Measurements from ENCODE around the gene ARHGEF38.

Gene ARHGEF38

DNA sequence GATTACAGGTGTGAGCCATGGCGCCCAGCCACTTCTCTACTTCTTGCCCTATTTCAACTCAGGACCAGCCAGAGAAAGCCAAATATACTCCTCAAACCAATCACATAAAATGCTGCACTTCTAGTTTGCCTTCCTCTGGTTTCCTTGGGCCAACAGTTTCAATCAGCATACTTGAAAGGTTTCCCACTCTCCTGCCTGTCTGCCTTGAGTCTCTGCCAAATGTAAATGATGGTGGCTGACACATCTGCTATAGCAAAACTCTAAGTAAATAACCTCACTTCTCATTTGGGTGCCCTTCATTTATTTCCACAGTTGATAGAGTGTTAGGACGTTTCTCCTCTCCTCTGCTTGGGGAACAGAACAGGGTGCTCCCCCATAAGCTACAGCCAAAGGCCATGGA, 42.2 kb upstream of the ARHGEF38 start:
- TF ChIP-seq, protein P1, sequence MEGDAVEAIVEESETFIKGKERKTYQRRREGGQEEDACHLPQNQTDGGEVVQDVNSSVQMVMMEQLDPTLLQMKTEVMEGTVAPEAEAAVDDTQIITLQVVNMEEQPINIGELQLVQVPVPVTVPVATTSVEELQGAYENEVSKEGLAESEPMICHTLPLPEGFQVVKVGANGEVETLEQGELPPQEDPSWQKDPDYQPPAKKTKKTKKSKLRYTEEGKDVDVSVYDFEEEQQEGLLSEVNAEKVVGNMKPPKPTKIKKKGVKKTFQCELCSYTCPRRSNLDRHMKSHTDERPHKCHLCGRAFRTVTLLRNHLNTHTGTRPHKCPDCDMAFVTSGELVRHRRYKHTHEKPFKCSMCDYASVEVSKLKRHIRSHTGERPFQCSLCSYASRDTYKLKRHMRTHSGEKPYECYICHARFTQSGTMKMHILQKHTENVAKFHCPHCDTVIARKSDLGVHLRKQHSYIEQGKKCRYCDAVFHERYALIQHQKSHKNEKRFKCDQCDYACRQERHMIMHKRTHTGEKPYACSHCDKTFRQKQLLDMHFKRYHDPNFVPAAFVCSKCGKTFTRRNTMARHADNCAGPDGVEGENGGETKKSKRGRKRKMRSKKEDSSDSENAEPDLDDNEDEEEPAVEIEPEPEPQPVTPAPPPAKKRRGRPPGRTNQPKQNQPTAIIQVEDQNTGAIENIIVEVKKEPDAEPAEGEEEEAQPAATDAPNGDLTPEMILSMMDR (IDR thresholded peaks at IDR 0.05; ENCODE audit: control extremely low read depth, extremely low read depth, low read depth, missing control alignments) = no peak
- no peak for DNase-seq (ENCODE audit: extremely low spot score)
- ChIA-PET POLR2A (no interaction called here), CTCF (interaction anchor here (1.4 to 1.5 kb wide), 2 partner anchors 11 to 156 kb away, joined by 4 to 9 read pairs; no protein-coding TSS in a partner anchor)

DNA sequence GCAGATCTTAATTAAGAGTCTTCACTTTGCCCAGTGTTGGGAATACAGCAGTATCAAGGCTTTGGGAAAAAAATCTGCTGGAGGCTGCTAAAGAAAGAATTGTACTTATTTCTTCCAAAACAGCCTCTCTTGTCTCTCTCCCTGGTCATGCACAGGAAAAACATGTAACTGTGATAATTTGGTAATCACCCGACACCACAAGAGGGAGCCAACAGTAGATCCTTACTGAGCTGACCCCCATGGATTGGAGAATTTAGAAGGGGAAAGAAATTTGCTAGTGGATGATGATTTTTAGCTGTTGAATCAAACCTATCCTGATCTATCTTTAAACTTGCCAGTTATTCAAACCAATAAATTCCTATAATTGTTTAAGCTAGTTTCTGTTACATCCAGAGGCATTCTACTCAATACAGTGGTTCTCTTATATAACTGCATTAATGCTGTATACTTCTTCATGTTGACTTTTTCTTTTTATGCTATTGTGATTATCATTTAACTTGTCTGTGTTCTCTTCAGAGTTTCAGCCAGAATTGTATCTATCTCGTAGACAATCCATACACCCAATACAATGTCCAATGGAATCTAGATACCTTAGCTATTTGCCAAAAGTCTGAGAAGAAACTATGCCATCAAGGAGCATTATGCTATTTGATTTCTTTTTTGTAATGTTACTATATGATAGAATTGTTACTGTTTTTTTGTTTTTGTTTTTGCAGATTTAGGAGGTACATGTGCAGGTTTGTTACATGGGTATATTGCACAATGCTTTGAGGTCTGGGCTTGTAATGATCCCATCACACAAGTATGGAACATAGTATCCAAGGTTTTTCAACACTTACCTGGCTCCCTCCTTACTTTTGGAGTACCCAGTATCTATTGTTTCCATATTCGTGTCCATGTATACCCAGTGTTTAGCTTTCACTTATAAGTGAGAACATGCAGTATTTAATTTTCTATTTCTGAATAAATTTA, 31.3 kb upstream of the ARHGEF38 start:
- TF ChIP-seq, protein P1 (IDR thresholded peaks at IDR 0.05; ENCODE audit: control extremely low read depth, extremely low read depth, low read depth, missing control alignments) = peak; percentile 61
- POLR2A ChIA-PET = no interaction called here
- DNase-seq (ENCODE audit: extremely low spot score) = peak; percentile 62
- CTCF ChIA-PET = interaction anchor here (0.6 to 2.3 kb wide), 43 partner anchors 10 to 590 kb away, joined by 3 to 40 read pairs (median 4); partner anchors contain the start of genes GSTCD, INTS12 and PPA2

DNA sequence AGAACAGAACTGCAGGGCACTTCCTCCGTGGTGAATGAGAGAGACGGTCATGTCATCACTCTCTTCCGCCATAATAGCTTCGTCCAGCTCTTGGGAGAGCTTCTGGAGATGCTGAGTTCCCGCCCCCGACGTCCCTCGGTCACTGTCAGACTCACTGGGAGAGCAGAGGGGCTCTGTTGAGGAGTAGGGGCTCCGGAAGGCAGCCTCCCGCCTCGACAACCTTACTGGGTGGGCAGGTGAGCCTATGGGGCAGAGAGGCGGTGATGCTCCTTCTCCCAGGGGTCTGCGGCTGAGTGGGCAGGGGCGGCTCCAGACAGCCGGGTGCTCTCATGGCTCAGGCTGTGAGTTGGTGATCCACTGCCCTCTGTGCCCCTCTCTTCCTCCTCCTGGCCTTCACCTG, 25.8 kb upstream of the ARHGEF38 start:
- TF ChIP-seq, protein P1 (IDR thresholded peaks at IDR 0.05; ENCODE audit: control extremely low read depth, extremely low read depth, low read depth, missing control alignments) = no peak
- no peak for DNase-seq (ENCODE audit: extremely low spot score)
- CTCF ChIA-PET = no interaction called here
- POLR2A ChIA-PET = no interaction called here

DNA sequence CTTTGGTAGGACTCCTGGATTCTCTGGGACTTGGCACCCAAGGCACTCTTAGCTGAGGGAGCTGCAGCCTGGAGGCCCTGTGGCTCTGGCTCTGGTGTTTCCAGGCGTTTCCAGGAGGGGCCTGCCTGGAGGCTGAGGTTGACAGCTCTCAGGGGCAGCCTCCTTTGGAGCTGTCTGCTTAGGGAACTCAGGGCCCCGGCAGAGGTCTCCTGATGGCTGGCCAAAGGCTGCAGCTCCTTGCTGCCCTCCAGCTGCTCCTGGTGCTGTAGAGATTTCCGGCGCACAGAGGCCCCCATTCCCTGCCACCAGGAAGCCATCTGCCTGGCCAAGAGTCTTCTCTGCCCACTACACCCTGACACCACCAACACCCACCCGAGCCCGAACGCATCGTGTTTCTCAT, 25.3 kb upstream of the ARHGEF38 start:
- POLR2A ChIA-PET = no interaction called here
- CTCF ChIA-PET = no interaction called here

DNA sequence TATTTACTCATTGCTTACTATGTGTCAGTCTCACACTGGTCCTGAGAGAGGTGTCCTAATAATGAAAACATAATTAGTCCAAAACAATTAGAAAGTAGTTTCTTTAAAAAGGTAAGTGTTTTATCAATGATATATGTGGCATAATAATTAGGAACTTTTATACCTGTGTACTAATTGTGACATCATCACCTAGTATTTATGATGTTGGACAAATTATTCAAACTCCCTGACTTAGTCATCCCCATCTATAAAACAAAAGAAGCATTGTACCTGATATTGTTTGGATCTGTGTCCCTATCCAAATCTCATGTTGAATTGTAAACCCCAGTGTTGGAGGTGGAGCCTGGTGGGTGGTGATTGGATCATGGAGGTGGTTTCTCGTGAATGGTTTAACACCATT, 15.8 kb upstream of the ARHGEF38 start:
- POLR2A ChIA-PET = no interaction called here
- no peak for DNase-seq (ENCODE audit: extremely low spot score)
- CTCF ChIA-PET = interaction anchor here (1.0 kb wide), 1 partner anchor 16 kb away, joined by 4 read pairs; no protein-coding TSS in a partner anchor
- TF ChIP-seq, protein P1 (IDR thresholded peaks at IDR 0.05; ENCODE audit: control extremely low read depth, extremely low read depth, low read depth, missing control alignments) = no peak

More for the DNA sequence above, 25.3 kb upstream of the ARHGEF38 start:
- TF ChIP-seq, protein P1 (IDR thresholded peaks at IDR 0.05; ENCODE audit: control extremely low read depth, extremely low read depth, low read depth, missing control alignments) = no peak
- DNase-seq (ENCODE audit: extremely low spot score) = no peak

DNA sequence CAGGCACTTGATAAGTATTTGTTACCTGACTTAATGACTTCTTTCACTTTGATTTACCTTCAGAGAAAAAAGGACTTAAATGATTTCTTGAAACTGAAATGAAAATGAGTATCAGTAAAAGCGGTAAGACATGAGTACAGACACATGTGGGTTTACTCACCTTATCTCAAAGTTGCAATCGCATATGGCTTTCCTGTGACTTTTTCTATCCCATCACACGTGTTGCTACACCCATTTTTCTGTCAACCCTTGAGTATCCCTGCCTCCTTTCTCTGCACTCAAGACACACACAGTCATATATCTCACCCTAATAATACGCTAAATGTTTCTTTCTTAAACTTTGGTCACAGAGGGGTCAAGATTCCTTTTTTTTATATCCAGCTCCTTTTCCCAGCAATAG, 11.0 kb upstream of the ARHGEF38 start:
- TF ChIP-seq, protein P1 (IDR thresholded peaks at IDR 0.05; ENCODE audit: control extremely low read depth, extremely low read depth, low read depth, missing control alignments) = no peak
- CTCF ChIA-PET = no interaction called here

More for the DNA sequence above, 11.0 kb upstream of the ARHGEF38 start:
- DNase-seq (ENCODE audit: extremely low spot score) = no peak
- POLR2A ChIA-PET = no interaction called here

All from GM10248 (cell line).